Activated CD4-positive, alpha-beta T cell treated with anti-CD3 and anti-CD28 coated beads, Interleukin-2, amount 50 U/mL, for 16 hours (primary cell): Measurements from ENCODE around the gene KAT2B.
A peak's percentile ranks its signal among the peaks of the same experiment; 100 is the strongest.

Experiments
- DNase-seq: peaks from one replicate; pipeline ENCODE4 v3.0.0-alpha.2; 2020

KAT2B gene

DNA sequence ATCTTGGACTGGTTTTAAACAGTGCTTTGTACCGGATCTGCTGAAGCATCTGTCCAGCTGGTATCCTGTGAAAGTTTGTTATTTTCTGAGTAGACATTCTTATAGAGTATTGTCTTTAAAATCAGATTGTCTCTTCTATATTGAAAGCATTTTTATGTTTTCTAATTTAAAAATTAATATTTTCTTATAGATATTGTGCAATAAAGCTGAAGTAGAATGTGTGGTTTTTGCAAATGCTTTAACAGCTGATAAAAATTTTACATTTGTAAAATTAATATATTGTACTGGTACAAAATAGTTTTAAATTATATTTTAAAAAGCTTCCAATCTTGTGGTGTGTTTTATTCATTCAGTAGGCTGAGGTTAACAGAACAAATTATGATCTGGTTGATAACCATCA is 113.8 kb downstream of the KAT2B start:
- no peak for DNase-seq

DNA sequence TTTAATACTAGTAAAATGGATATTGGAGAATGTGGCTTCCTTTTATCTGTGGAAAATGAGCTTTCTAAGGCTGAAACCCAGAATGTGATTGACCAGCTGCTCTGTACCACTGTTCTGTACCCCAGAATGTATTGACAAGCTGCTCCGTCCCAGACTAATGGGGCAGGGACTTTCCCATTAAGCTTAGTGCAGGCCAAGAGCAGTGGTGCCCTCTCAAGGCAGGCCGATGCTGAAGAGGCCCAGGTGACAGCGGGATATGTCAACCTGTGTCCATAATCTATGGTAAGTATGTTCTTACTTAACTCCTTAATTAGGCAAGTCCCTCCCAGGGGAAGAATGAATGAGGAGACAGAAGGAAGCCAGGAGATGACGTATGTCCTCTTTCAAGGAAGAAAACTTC is 114.7 kb downstream of the KAT2B start:
- DNase-seq, result no peak

DNA sequence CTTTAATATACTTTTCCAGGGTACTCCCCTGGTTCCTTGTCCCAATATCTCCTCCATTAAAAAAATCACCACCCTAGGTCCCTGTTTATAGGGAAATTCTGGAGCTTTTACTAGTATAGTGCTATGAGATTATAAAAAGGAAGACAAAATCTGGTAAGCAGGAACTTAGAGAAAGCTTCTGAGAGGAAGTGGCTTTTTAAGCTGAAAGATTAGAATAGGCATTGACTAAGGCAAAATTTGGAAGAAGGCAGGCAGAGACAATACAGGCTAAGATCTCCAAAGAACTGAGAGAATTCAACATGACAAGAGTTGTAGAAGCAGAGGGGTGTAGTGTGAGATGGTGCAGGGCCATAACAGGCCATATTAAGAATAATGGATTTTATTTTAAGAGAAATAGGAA is 120.0 kb downstream of the KAT2B start:
- DNase-seq, result no peak

DNA sequence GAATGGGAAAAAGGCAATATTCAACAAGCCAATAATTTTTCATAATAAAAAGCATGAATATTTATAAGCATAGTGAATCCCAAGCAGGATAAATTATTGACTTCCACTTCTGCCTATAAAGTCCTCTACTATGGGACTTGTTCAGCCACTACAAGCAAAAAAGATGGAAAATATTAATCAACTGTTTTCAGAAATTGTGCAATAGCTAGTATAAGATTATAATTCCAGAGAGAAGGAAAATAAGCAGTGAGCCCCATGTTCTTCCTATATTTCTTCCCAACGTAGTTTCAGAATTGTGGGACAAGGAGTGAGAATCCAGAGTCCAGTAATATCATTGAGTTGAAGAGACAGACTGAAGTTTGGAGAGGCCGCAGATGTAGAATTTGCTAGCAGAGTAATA is 121.5 kb downstream of the KAT2B start:
- DNase-seq, result no peak

DNA sequence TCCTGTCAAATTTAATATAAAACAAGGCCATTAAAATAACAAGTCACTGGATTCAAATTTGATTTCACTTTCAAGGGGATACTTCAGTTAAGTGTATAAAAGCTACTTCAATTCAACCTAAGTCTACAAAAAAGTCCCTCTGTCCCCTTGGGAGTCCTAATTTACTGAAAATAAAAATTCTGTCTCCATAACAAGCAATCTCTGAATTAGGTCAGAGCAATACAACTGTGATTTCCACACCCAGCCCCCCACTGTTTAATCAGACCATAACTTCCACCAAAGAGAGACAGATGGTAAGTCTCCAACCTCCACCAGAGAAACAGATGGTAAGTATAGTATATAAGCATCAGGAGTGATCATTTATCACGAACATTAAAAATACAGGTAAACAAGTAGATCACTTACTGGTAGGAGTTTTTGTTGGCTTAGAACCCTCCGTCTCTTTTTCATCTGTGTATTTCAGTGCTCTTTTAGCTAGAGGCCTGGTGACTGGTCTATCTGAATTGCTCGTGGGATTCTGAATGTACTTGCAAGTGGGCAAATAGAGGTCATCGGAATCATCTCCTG is 133.7 kb downstream of the KAT2B start:
- no peak for DNase-seq

DNA sequence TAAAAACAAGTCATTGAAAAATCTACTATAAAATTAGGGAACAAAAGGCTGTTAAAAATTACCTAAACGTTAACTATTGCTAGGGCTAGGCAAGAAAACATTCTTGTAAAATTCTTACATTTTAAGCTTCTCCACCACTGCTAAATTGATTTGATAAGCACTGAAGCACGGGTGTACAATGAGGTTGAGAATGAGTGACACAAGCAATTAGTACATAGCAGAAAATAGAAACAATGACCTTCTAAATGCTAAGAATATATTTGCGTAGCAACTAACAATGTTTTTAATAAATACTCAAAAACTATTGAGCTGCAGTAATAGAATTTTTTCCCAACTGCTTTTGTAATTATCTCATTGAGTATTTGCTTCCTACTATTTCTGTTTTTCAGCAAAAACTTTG is 141.0 kb downstream of the KAT2B start:
- no peak for DNase-seq

DNA sequence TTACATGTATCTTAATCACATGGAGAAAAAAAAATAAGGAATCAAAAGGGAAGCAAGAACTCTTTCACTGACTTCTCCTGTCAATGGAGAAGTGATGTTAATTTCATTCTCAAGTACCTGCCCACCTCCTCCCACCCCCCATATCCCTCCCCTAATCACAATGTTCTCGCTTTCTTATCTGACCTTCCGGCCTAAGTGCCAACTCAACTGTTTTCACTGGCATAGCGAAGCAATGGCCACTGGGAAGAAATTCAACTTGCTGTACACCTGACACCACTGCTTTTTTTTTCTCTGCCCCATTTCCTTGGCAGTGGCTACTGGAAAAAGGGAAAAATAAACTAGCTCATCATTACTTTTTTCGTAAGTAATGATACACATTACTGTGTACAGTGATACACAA is 142.0 kb downstream of the KAT2B start:
- DNase-seq, result no peak

DNA sequence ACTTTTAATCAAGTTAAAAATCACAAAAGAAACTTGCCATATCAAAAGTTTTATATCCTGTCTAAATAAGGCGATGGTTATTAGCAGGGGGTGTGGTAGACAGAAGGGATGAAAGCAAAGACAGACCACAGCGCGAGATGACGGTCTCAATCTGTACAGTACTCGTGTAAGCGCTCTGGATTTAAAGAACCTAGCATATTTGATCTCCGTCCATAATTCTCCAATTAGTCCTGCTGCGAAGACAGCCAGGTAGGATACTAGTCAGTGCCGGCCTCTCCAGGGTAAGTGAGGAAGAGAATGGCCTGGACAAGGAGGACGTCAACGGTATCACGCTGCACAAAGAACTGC is 145.1 kb downstream of the KAT2B start:
- peak; percentile 28 for DNase-seq

DNA sequence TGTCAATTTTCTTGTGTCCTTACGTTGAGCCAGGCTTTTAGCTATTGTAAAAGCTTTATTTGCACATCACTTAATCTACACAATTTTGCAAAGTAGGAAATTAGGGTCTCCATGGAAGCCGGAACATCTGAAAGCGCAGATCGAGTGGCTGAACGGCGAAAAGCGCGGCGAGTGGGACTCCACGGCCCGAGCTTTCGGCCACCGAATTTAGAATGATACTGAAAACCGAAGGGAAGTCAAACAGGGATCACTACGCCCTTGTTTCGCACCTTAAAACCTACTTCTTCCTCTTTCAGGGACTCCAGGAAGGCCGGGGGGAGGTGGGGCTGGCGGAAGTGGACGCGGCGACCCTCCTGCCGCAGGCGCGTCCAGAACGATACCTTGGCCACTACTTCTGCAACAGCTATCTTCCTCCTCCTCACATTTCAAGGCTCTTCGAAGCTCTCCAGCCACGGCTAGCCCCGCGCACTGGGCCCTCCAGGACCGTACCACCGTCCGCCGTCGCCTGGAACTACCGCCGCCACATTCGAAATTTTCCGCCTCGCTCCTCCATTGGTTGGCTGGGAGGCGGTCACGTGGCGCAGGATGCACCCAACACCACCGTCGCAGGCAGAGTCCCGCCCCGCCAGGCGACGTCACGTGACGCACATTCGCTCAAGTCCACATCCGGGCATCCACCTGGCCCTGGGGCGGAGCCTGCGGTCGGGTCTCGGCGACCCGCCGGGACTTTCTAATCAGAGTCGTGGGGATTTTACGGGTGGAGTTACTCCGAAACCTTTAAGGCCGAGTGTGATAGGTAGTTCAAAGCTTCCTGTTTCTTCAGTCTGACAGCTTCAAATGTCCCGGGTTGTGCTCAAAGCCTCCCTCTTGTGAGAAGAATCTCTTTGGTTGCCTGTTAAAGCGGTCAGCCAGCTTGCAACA is 145.7 kb downstream of the KAT2B start, which contains the start of gene SGO1:
TSS of gene SGO1 (minus strand) at position 528 of the 921 bp plus-strand sequence. CDS start 2,179 bp downstream, outside the sequence.
- DNase-seq, result peak; percentile 99

DNA sequence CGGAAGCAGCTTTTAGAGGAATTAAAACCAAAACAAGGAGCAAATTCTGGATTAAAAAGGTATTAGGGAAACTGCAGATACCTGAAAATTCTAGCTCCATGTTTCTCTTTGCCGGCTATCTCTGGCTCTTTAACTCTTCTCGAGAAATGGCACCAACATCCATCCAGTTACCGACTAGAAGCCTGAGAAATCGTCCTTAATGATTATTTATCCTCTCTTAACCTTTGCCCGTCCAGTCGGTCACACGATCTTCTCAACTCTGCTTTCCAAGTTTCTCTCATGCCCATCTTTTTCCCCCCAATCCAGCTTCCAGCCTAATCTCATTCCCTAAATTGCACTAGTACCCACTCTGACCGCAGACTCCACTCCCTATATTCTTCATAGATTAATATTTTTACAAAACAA is 146.4 kb downstream of the KAT2B start:
- DNase-seq, result no peak

DNA sequence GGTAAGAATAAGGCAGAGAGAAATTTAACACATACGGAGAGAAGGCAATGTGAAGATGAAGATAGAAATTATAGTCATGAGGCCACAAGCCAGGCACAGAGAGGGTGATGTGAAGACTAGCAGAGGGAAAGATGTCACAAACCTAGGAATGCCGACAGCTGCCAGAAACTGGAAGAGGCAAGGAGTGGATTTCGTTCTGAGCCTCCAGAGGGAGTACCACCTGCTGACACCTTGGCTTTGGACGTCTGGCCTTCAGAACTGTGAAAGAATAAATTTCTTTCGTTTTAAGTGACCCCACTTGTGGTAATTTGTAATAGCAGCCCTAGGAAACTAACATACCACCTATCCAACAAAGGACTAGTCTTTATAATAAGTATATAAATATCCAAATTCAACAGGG is 150.7 kb downstream of the KAT2B start:
- DNase-seq, result no peak

DNA sequence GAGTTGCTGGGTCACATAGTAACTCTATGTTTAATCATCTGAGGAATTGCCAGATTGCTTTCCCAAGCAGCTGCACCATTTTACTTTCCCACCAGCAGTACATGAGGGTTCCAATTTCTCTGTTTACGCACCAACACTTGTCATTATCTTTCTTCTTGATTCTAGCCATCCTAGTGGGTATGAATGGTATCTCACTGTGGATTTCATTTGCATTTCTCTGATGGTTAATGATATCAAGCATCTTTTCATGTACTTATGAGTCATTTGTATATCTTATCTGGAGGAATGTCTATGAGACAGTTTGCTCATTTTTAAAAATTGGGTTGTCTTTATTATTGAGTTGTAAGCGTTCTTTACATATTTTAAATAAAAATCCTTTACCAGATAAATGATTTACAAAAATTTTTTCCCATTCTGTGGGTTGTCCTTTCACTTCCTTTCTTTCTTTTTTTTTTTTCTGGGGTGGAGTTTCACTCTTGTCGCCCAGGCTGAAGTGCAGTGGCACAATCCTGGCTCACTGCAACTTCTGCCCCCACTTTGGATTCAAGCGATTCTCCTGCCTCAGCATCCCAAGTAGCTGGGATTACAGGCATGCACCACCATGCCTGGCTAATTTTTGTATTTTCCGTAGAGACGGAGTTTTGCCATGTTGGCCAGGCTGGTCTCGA is 154.7 kb downstream of the KAT2B start:
- DNase-seq, result no peak

DNA sequence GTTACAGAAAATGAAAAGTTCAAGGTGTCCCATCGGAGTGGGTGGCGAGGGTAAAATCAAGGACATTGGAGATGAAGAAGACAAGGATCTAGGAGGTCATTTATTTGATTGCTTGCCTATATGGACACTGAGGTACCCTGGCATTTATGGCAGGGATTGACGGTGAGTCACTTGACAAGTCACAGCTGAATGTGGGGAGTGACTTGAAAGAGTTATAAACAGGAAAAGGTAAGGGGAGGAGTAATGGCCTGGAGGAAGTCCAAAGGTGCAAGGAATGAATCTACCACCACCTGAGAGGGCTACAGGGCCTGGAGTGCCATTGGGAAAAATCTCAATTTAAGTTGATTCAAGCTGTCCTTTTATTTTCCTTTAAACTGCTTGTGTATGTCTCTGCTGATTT is 157.5 kb downstream of the KAT2B start:
- no peak for DNase-seq

DNA sequence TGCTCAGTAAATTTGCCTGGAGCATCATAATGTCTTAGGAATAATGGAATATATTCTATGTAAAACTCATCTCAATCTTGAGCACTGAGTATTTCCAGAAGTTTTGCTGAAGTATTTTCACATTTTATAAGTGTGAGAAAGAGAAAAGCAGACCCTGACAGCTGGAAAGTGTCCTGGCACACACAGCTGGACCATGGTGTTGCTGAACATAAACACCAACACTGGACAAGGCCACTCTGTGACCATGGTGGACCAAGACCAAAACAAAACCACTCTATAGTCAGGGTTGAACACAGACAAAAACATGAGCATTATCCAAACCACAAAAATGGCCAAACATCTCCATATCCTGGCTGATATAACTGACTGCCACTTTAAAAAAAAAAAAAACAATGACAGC is 160.9 kb downstream of the KAT2B start:
- DNase-seq, result no peak
